Measurements from ENCODE around the gene SERINC3. TPM values are rescaled to one million over a fixed set of nuclear protein-coding genes. Genes with fewer than 3 reads are reported as not detected.

The SERINC3 gene
- total RNA-seq, 1 experiment from 2014 or later: 32.1 TPM

- no peak for DNase-seq (ENCODE audit: low read depth)
These were observed 57.4 kb downstream of the SERINC3 start for GRCh38 chr20:44464514-44464913.

GRCh38 chr20:44463466-44463865, 58.4 kb downstream of the SERINC3 start:
- no peak for DNase-seq (ENCODE audit: low read depth)

GRCh38 chr20:44461803-44462174, 60.1 kb downstream of the SERINC3 start:
- no peak for DNase-seq (ENCODE audit: low read depth)

- no peak for DNase-seq (ENCODE audit: low read depth)
These were observed 60.6 kb downstream of the SERINC3 start for GRCh38 chr20:44461142-44461802.

- peak; percentile 19 for DNase-seq (ENCODE audit: low read depth)
These were observed 61.1 kb downstream of the SERINC3 start for GRCh38 chr20:44460795-44461141.

- DNase-seq (ENCODE audit: low read depth): no peak
These were observed 62.6 kb downstream of the SERINC3 start for GRCh38 chr20:44459271-44459670.

- DNase-seq (ENCODE audit: low read depth): no peak
These were observed 64.9 kb downstream of the SERINC3 start for GRCh38 chr20:44457016-44457415.

GRCh38 chr20:44456611-44457010, 65.3 kb downstream of the SERINC3 start:
- no peak for DNase-seq (ENCODE audit: low read depth)

GRCh38 chr20:44455126-44455525, 66.7 kb downstream of the SERINC3 start:
- no peak for DNase-seq (ENCODE audit: low read depth)

GRCh38 chr20:44454306-44454963, 67.4 kb downstream of the SERINC3 start:
- no peak for DNase-seq (ENCODE audit: low read depth)

GRCh38 chr20:44450903-44451450, 70.9 kb downstream of the SERINC3 start:
- DNase-seq (ENCODE audit: low read depth): no peak

- no peak for DNase-seq (ENCODE audit: low read depth)
These were observed 71.5 kb downstream of the SERINC3 start for GRCh38 chr20:44450281-44450889.

- no peak for DNase-seq (ENCODE audit: low read depth)
These were observed 72.0 kb downstream of the SERINC3 start for GRCh38 chr20:44449864-44450263.

GRCh38 chr20:44448753-44449546, 72.9 kb downstream of the SERINC3 start:
- peak; percentile 27 for DNase-seq (ENCODE audit: low read depth)

- DNase-seq (ENCODE audit: low read depth): no peak
These were observed 73.9 kb downstream of the SERINC3 start for GRCh38 chr20:44447827-44448419.

Other genes with a start within 250 kb of the SERINC3 start
- gene FITM2, start 210.9 kb downstream of the SERINC3 start, total RNA-seq (2014; rRNA removed; shearing (Covaris generic)): 6.6 and 7.4 TPM in 2 replicates
- gene R3HDML, start 185.0 kb downstream of the SERINC3 start, total RNA-seq (2014; rRNA removed; shearing (Covaris generic)): not detected in 2 replicates
- not detected in 2 replicates for gene HNF4A, start 166.4 kb downstream of the SERINC3 start, total RNA-seq (2014; rRNA removed; shearing (Covaris generic))
- gene TTPAL, start 46.2 kb downstream of the SERINC3 start, total RNA-seq (2014; rRNA removed; shearing (Covaris generic)): 5.4 and 6.1 TPM in 2 replicates
- gene PKIG, start 60.5 kb upstream of the SERINC3 start, total RNA-seq (2014; rRNA removed; shearing (Covaris generic)): 51.8 and 54.6 TPM in 2 replicates
- gene ADA, start 129.6 kb upstream of the SERINC3 start, total RNA-seq (2014; rRNA removed; shearing (Covaris generic)): 4.7 and 6.3 TPM in 2 replicates
- not detected in 2 replicates for gene CCN5, start 193.3 kb upstream of the SERINC3 start, total RNA-seq (2014; rRNA removed; shearing (Covaris generic))
- gene KCNK15, start 223.8 kb upstream of the SERINC3 start, total RNA-seq (2014; rRNA removed; shearing (Covaris generic)): 1.3 TPM in 1 of 2 replicates, not detected in the other

Data from Daoy (cell line).